Measurements from ENCODE around the gene RHOT2.

RHOT2 gene

DNA sequence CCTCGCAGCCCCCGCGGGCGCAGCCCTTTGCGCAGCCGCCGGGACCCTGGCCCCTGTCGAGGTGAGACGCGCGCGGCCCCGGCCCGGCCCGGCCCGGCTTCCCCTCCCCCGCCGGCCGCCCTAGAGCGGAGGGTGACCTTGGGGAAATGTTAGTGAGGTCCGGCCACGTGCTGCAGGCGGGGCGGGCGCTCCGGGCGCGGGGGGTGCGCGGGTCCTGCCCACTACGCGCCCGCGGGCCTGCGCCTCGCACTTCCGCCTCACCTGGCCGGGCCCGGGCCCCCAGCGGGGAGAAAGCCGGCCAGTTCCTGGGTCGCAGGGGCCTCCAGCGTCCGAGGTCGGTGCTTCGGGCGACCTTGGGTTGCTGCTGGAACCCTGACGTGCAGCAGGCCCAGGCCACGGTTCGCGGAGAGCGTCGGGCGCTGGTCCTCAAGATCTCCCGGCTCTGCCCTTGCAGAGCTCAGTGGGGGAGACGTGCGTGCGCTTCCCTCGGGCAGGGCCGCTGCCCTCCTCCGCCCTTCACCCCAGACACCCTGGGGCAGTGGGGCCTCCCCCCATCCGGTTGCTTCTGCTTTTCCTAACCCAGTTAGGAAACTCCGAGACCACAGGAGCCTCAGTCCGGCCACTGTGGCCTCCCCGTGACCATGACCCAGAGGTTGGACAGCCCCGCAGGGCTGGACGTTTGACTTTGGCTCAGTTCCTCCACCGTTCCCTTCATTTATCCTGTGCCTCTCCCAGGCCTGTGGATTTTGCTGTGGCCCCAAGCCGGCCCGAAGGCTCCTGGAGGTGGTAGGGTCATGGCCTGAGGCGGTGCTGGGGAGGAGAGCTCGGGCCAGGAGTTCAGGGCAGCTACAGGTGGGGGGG lies 25.5 kb upstream of the RHOT2 start:
- Histone ChIP-seq H3K36me3 (ENCODE audit: control insufficient read depth, insufficient read depth, low read length) (no peaks in the 10 kb centered on the region), H3K27me3 (ENCODE audit: control insufficient read depth, insufficient read depth, low read length) (no peaks in the 10 kb centered on the region), H3K9me3 (ENCODE audit: control insufficient read depth, insufficient read depth, low read length) (no peaks in the 10 kb centered on the region), H3K4me3 (ENCODE audit: low read depth, low read length) (peak overlapping the region; percentile 74), H3K9ac (ENCODE audit: low read depth, low read length) (peak overlapping the region; percentile 55; the same call in 1 of the 2 replicates), H3K27ac (ENCODE audit: low read depth, low read length) (peak overlapping the region; percentile 12), H3K4me1 (ENCODE audit: control insufficient read depth, insufficient read depth, low read length) (peaks cover 17% of the 10 kb centered on the region)

DNA sequence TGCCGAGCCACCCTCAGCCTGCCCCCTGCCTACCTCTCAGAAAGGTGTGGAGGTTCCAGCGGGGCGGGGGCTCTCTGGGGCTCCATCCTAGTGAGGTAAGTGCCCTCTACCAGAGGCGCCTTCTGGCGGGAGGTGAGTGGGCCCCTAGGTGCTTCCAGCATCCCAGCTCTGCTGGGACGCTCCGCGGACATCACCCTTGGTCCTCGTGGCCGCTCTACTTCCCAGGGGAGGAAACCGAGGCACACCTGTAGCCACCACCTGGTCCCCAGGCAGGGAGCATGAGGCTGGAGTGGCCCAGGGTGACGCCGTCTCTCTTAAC lies 24.9 kb upstream of the RHOT2 start:
- Histone ChIP-seq H3K36me3 (ENCODE audit: control insufficient read depth, insufficient read depth, low read length) (no peaks in the 10 kb centered on the region), H3K9me3 (ENCODE audit: control insufficient read depth, insufficient read depth, low read length) (no peaks in the 10 kb centered on the region), H3K4me1 (ENCODE audit: control insufficient read depth, insufficient read depth, low read length) (peaks cover 11% of the 10 kb centered on the region), H3K27ac (ENCODE audit: low read depth, low read length) (no peak overlapping the region), H3K4me3 (ENCODE audit: low read depth, low read length) (peak overlapping the region; percentile 74), H3K9ac (ENCODE audit: low read depth, low read length) (no peak overlapping the region), H3K27me3 (ENCODE audit: control insufficient read depth, insufficient read depth, low read length) (no peaks in the 10 kb centered on the region)

DNA sequence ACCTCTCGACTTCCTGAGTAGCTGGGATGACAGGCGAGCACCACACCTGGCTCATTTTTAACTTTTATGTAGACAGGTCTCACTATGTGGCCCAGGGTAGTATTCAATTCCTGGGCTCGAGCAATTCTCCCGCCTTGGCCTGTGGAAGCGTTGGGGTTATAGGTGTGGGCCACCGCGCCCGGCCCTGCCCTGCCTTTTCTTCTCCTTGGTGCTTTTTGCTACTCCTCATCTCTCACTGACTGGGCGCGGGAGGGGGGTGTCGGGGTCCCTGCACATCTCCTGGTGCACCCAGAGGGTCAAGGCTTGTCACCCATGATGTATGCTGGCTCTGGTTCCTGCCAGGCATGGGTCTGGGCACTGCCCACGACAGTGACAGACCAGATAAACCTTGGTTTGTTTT lies 23.4 kb upstream of the RHOT2 start:
- Histone ChIP-seq H3K36me3 (ENCODE audit: control insufficient read depth, insufficient read depth, low read length) (no peaks in the 10 kb centered on the region), H3K9me3 (ENCODE audit: control insufficient read depth, insufficient read depth, low read length) (no peaks in the 10 kb centered on the region), H3K9ac (ENCODE audit: low read depth, low read length) (no peak overlapping the region), H3K27me3 (ENCODE audit: control insufficient read depth, insufficient read depth, low read length) (no peaks in the 10 kb centered on the region), H3K27ac (ENCODE audit: low read depth, low read length) (no peak overlapping the region), H3K4me1 (ENCODE audit: control insufficient read depth, insufficient read depth, low read length) (peaks cover 8% of the 10 kb centered on the region), H3K4me3 (ENCODE audit: low read depth, low read length) (no peak overlapping the region)

DNA sequence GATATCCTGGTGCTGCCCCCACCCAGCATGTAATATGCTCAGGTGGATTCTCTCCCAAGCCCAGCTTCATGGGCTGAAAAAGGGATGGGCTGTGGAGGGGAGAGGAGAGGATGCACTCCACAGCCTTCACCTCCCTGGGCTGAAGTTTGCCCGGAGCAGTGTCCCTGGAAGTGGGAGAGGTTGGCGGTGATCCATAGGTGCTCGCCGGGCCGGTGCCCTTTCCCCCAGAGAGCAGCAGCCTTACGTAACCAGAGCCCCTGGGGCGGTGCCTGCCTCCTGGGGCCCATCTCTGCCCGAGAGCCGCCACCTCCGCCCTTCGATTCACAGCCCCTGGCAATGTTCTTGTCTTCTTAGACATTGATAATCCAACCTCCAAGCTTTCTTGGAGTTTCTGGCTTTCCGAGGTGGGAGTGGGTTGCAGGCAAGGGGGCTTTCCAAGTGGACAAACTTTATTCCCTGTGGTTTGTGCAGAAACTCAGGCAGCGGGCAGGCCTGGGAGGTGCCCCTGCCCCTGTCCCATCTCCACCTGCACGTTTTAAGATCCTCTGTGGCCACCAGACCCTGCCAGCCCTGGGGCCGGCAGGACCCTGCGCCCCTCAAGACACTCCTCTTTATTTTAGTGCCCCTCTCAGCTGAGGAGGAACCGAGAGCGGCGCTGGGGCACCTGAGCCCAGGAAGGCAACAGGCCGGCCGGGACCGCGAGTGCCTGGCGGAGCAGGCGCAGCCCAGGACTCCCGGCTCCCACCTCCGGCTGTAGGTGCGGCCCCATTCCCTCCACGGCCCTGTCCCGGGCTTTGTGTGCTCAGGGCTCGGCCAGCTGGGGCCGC lies 21.9 kb upstream of the RHOT2 start:
- Histone ChIP-seq H3K4me1 (ENCODE audit: control insufficient read depth, insufficient read depth, low read length) (peaks cover 8% of the 10 kb centered on the region), H3K36me3 (ENCODE audit: control insufficient read depth, insufficient read depth, low read length) (no peaks in the 10 kb centered on the region), H3K9ac (ENCODE audit: low read depth, low read length) (no peak overlapping the region), H3K4me3 (ENCODE audit: low read depth, low read length) (no peak overlapping the region), H3K27me3 (ENCODE audit: control insufficient read depth, insufficient read depth, low read length) (no peaks in the 10 kb centered on the region), H3K9me3 (ENCODE audit: control insufficient read depth, insufficient read depth, low read length) (no peaks in the 10 kb centered on the region), H3K27ac (ENCODE audit: low read depth, low read length) (no peak overlapping the region)

DNA sequence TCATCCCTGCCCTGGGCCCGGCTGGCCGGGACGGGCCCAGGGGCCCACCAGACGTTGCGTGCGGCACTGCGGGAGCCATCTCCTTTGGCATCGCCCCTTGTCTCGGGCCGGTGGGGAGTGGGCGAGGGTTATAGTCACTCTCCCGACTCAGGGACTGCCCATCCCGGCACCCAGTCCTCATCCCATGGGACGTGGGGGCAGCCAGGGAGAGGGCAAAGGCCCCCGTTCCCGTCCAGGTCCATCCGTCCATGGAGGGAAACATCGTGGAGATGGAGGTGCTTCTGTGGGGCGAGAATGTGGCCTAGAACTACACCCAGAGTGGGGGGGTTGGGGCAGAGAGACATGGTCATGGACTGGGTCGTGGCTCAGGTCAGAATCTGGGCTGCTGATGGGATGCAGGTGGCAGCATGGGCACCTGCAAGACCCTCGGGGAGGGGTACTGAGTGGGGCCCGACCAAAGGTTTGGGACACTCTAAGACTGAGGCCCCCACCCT lies 21.2 kb upstream of the RHOT2 start:
- H3K36me3 ChIP-seq (ENCODE audit: control insufficient read depth, insufficient read depth, low read length), result no peaks in the 10 kb centered on the region
- no peak overlapping the region for H3K27ac ChIP-seq (ENCODE audit: low read depth, low read length)
- peaks cover 8% of the 10 kb centered on the region for H3K4me1 ChIP-seq (ENCODE audit: control insufficient read depth, insufficient read depth, low read length)

DNA sequence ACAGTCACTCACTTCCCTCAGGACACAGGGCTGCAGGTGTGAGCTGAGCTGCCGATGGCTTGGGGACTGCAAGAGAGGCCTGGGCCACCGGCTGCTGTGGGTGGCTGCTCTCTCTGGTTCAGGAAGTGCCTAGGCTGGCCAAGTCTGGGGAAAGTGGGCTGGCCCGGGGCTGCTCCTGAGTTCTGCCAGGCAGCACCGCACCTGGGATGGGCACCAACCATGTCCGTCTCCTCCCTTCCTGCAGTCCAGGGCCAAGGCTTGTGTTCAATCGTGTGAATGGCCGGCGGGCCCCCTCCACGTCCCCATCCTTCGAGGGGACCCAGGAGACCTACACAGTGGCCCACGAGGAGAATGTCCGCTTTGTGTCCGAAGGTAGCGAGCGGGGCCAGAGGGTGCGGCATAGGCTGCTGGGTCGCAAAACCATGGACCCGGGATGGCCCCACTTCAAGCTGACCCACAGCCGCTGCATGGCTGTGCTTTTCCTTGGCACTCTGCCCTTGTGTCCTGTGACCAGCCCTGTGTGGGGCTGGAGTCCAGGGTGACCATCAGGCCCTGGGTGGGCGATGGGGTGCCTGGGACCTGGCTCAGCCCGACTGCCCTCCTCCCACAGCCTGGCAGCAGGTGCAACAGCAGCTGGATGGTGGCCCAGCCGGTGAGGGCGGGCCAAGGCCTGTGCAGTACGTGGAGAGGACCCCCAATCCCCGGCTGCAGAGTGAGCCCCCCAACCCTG lies 20.6 kb upstream of the RHOT2 start:
- H3K9ac ChIP-seq (ENCODE audit: low read depth, low read length), result no peak overlapping the region
- no peak overlapping the region for H3K4me3 ChIP-seq (ENCODE audit: low read depth, low read length)
- H3K27me3 ChIP-seq (ENCODE audit: control insufficient read depth, insufficient read depth, low read length), result no peaks in the 10 kb centered on the region
- H3K27ac ChIP-seq (ENCODE audit: low read depth, low read length), result no peak overlapping the region
- H3K36me3 ChIP-seq (ENCODE audit: control insufficient read depth, insufficient read depth, low read length), result peaks cover 2% of the 10 kb centered on the region; the same call in 1 of the 2 replicates
- H3K4me1 ChIP-seq (ENCODE audit: control insufficient read depth, insufficient read depth, low read length), result peaks cover 8% of the 10 kb centered on the region
- no peaks in the 10 kb centered on the region for H3K9me3 ChIP-seq (ENCODE audit: control insufficient read depth, insufficient read depth, low read length)

More for the DNA sequence above, 21.2 kb upstream of the RHOT2 start:
- Histone ChIP-seq H3K4me3 (ENCODE audit: low read depth, low read length) (no peak overlapping the region), H3K27me3 (ENCODE audit: control insufficient read depth, insufficient read depth, low read length) (no peaks in the 10 kb centered on the region), H3K9me3 (ENCODE audit: control insufficient read depth, insufficient read depth, low read length) (no peaks in the 10 kb centered on the region), H3K9ac (ENCODE audit: low read depth, low read length) (no peak overlapping the region)

DNA sequence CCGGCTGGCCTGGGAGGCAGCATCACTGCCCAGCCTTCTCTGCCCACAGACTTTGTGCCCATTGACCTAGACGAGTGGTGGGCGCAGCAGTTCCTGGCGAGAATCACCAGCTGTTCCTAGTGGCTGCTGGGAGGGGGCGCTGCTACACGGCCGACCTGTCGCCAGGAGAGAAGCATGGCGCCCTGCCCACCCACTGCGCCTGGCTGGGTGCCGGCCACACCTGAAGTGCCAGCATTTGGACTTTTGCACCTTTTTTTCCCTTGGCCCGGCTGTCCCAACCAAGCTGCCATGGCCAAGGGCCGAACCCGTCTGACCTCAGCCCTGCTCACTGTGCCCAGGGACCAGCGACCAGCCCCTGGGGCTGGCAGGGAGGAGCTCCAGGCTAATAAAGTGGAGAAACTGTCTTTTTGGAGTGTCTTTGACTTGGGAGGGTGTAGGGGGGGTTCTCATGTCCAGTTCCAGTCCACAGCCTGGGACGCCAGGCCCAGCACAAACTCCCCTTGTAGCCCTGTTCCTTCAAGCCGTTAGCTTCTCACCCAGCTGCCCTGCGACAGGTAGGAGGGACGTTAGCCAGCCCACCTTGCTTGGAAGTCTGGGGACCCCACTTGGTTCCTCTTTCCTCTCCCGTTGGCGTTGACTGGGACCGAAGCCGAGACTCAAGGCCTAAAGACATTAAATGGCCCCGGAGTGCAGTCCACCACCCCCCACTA lies 19.7 kb upstream of the RHOT2 start:
- peak overlapping the region; percentile 86 for H3K27ac ChIP-seq (ENCODE audit: low read depth, low read length)
- no peaks in the 10 kb centered on the region for H3K9me3 ChIP-seq (ENCODE audit: control insufficient read depth, insufficient read depth, low read length)
- no peak overlapping the region for H3K9ac ChIP-seq (ENCODE audit: low read depth, low read length)
- H3K4me3 ChIP-seq (ENCODE audit: low read depth, low read length), result peak overlapping the region; percentile 79
- H3K36me3 ChIP-seq (ENCODE audit: control insufficient read depth, insufficient read depth, low read length), result peaks cover 7% of the 10 kb centered on the region; the same call in 1 of the 2 replicates
- H3K4me1 ChIP-seq (ENCODE audit: control insufficient read depth, insufficient read depth, low read length), result peaks cover 4% of the 10 kb centered on the region; the same call in 1 of the 2 replicates
- H3K27me3 ChIP-seq (ENCODE audit: control insufficient read depth, insufficient read depth, low read length), result no peaks in the 10 kb centered on the region

DNA sequence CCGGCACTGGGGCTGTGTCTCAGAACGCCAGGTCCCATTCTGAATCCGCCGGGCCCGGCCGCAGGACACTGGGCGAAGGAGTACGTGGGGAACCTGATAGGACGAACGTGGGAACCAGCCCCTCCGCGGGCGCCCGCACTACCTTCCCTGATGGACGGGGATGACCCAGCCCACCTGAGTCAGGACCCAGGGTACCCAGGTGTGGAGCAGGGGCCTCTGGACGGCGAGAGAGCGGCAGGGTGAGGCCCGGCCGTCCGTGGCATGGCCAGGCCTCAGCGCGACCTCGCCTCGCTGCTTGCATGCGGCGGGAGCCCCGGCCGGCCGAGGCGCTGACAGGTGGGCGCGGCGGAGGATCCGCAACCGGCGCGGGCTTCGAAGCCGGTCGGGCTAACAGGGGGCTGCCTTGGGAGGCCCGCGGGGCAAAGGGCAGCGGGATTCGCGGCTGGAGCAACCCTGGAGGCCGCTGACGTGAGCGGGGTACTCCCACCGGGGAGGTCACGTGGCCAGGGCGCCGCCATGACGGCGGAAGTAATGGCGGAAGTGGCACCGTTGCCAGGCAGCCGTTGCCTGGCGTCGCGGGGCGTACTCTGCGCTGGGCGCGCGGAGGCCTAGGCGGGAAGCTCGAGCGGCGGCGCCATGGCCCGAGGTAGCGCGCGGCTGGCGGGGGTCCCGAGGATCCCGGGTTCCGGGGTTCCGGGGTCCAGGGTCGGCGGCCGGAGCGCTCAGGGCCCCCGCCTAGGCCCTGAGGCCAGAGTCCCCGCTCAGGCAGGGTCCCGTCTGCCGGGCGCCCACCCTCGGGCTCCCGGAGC lies 18.9 kb upstream of the RHOT2 start, which contains the start of gene WDR90:
Gene WDR90, plus strand, starts transcription at position 585 of the 809 bp plus-strand sequence. Its CDS starts 52 bp downstream, at position 637.
- no peaks in the 10 kb centered on the region for H3K9me3 ChIP-seq (ENCODE audit: control insufficient read depth, insufficient read depth, low read length)
- peaks cover 14% of the 10 kb centered on the region; the same call in 1 of the 2 replicates for H3K36me3 ChIP-seq (ENCODE audit: control insufficient read depth, insufficient read depth, low read length)
- H3K27ac ChIP-seq (ENCODE audit: low read depth, low read length), result peak within 1 kb of the TSS; percentile 86

DNA sequence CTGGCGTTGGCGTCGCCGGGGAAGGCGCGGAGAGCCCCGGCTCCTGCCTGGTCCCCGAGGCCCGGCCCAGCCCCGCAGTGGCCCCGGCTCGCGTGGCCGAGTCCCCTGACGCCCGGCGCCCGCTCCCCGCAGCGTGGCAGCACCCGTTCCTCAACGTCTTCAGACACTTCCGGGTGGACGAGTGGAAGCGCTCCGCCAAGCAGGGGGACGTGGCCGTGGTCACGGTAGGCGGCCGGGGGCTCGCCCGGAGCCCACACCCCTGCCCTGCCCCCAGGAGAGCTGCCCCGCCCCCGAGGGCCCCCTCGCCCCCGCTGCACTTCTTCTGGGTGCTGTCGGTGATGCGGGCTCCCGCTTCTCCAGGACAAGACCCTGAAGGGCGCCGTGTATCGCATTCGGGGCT lies 18.3 kb upstream of the RHOT2 start:
- H3K4me1 ChIP-seq (ENCODE audit: control insufficient read depth, insufficient read depth, low read length), result peaks cover 4% of the 10 kb centered on the region; the same call in 1 of the 2 replicates
- H3K36me3 ChIP-seq (ENCODE audit: control insufficient read depth, insufficient read depth, low read length), result peaks cover 15% of the 10 kb centered on the region; the same call in 1 of the 2 replicates
- H3K9ac ChIP-seq (ENCODE audit: low read depth, low read length), result peak overlapping the region; percentile 48; the same call in 1 of the 2 replicates
- H3K27me3 ChIP-seq (ENCODE audit: control insufficient read depth, insufficient read depth, low read length), result no peaks in the 10 kb centered on the region
- H3K9me3 ChIP-seq (ENCODE audit: control insufficient read depth, insufficient read depth, low read length), result no peaks in the 10 kb centered on the region
- peak overlapping the region; percentile 79 for H3K4me3 ChIP-seq (ENCODE audit: low read depth, low read length)
- peak overlapping the region; percentile 86 for H3K27ac ChIP-seq (ENCODE audit: low read depth, low read length)

More for the DNA sequence above, 18.9 kb upstream of the RHOT2 start, which contains the start of gene WDR90:
- Histone ChIP-seq H3K4me1 (ENCODE audit: control insufficient read depth, insufficient read depth, low read length) (peaks cover 4% of the 10 kb centered on the region; the same call in 1 of the 2 replicates), H3K9ac (ENCODE audit: low read depth, low read length) (peak within 1 kb of the TSS; percentile 71; the same call in 1 of the 2 replicates), H3K27me3 (ENCODE audit: control insufficient read depth, insufficient read depth, low read length) (no peaks in the 10 kb centered on the region), H3K4me3 (ENCODE audit: low read depth, low read length) (peak within 1 kb of the TSS; percentile 79)

Data from HUES48 (cell line).